Measurements from ENCODE around the gene WIPI1.

Gene WIPI1

GRCh38 chr17:68435361-68435760 is 21.9 kb downstream of the WIPI1 start:
- Histone ChIP-seq H3K27me3 (replicated peaks; ENCODE audit: control insufficient read depth, insufficient read depth, low read length) (no peaks in the 10 kb centered on the region), H3K36me3 (ENCODE audit: control insufficient read depth, insufficient read depth, low read length) (peaks cover 31% of the 10 kb centered on the region), H3K4me3 (replicated peaks; ENCODE audit: low read depth, low read length) (no peak overlapping the region)
- TF ChIP-seq CTCF (IDR thresholded peaks at IDR 0.05; ENCODE audit: insufficient read depth, low read length, poor library complexity, severe bottlenecking): no peak
- DNase-seq (ENCODE audit: extremely low read depth, insufficient read length): no peak

- Histone ChIP-seq H3K27me3 (replicated peaks; ENCODE audit: control insufficient read depth, insufficient read depth, low read length) (no peaks in the 10 kb centered on the region), H3K4me3 (replicated peaks; ENCODE audit: low read depth, low read length) (no peak overlapping the region), H3K36me3 (ENCODE audit: control insufficient read depth, insufficient read depth, low read length) (peaks cover 37% of the 10 kb centered on the region)
- no peak for DNase-seq (ENCODE audit: extremely low read depth, insufficient read length)
- no peak for TF ChIP-seq CTCF (IDR thresholded peaks at IDR 0.05; ENCODE audit: insufficient read depth, low read length, poor library complexity, severe bottlenecking)
Observed at GRCh38 chr17:68433911-68434508, 23.3 kb downstream of the WIPI1 start.

- Histone ChIP-seq H3K4me3 (replicated peaks; ENCODE audit: low read depth, low read length) (no peak overlapping the region), H3K36me3 (ENCODE audit: control insufficient read depth, insufficient read depth, low read length) (peaks cover 45% of the 10 kb centered on the region), H3K27me3 (replicated peaks; ENCODE audit: control insufficient read depth, insufficient read depth, low read length) (no peaks in the 10 kb centered on the region)
- TF ChIP-seq CTCF (IDR thresholded peaks at IDR 0.05; ENCODE audit: insufficient read depth, low read length, poor library complexity, severe bottlenecking): no peak
- no peak for DNase-seq (ENCODE audit: extremely low read depth, insufficient read length)
Observed at GRCh38 chr17:68433211-68433610, 24.1 kb downstream of the WIPI1 start.

GRCh38 chr17:68432086-68432864 is 25.0 kb downstream of the WIPI1 start:
- DNase-seq (ENCODE audit: extremely low read depth, insufficient read length): no peak
- Histone ChIP-seq H3K4me3 (replicated peaks; ENCODE audit: low read depth, low read length) (no peak overlapping the region), H3K27me3 (replicated peaks; ENCODE audit: control insufficient read depth, insufficient read depth, low read length) (no peaks in the 10 kb centered on the region), H3K36me3 (ENCODE audit: control insufficient read depth, insufficient read depth, low read length) (peaks cover 45% of the 10 kb centered on the region)
- TF ChIP-seq CTCF (IDR thresholded peaks at IDR 0.05; ENCODE audit: insufficient read depth, low read length, poor library complexity, severe bottlenecking): no peak

GRCh38 chr17:68431661-68432071 is 25.6 kb downstream of the WIPI1 start:
- peak; percentile 56 for TF ChIP-seq CTCF (IDR thresholded peaks at IDR 0.05; ENCODE audit: insufficient read depth, low read length, poor library complexity, severe bottlenecking)
- peaks cover 46% of the 10 kb centered on the region for H3K36me3 ChIP-seq (ENCODE audit: control insufficient read depth, insufficient read depth, low read length)
- no peak for DNase-seq (ENCODE audit: extremely low read depth, insufficient read length)
- H3K27me3 ChIP-seq (replicated peaks; ENCODE audit: control insufficient read depth, insufficient read depth, low read length): no peaks in the 10 kb centered on the region
- no peak overlapping the region for H3K4me3 ChIP-seq (replicated peaks; ENCODE audit: low read depth, low read length)

All from GM06990 (cell line).